ENCODE measurements around the gene CYP2D6. TPM values are rescaled to one million over a fixed set of nuclear protein-coding genes. Genes with fewer than 3 reads are reported as not detected.

Gene CYP2D6
- total and polyA plus RNA-seq, 2 of the 8 experiments (the other 6 are each of a cell fraction or from before 2014, with no cell fraction given), result 0.93 to 1.7 TPM

- TF ChIP-seq CHD7 (IDR thresholded peaks at IDR 0.05; ENCODE audit: insufficient replicate concordance, low read length) (no peak), POLR2AphosphoS5 (IDR thresholded peaks at IDR 0.05; ENCODE audit: low read depth, low read length) (peak; percentile 88), FOSL1 (IDR thresholded peaks at IDR 0.05; ENCODE audit: insufficient read depth, low read depth, low read length) (no peak), EZH2 (IDR thresholded peaks at IDR 0.05; ENCODE audit: low read depth, low read length, severe bottlenecking) (no peak), CTBP2 (IDR thresholded peaks at IDR 0.05; ENCODE audit: borderline replicate concordance, insufficient read depth, insufficient read length, low read length) (no peak)
- TF ChIP-seq, protein P1, sequence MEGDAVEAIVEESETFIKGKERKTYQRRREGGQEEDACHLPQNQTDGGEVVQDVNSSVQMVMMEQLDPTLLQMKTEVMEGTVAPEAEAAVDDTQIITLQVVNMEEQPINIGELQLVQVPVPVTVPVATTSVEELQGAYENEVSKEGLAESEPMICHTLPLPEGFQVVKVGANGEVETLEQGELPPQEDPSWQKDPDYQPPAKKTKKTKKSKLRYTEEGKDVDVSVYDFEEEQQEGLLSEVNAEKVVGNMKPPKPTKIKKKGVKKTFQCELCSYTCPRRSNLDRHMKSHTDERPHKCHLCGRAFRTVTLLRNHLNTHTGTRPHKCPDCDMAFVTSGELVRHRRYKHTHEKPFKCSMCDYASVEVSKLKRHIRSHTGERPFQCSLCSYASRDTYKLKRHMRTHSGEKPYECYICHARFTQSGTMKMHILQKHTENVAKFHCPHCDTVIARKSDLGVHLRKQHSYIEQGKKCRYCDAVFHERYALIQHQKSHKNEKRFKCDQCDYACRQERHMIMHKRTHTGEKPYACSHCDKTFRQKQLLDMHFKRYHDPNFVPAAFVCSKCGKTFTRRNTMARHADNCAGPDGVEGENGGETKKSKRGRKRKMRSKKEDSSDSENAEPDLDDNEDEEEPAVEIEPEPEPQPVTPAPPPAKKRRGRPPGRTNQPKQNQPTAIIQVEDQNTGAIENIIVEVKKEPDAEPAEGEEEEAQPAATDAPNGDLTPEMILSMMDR (IDR thresholded peaks at IDR 0.05; ENCODE audit: control extremely low read depth in 1 of 3, insufficient read depth in 1 of 3, low read depth in 1 of 3, low read length in 3 of 3), result no peak
Observed at GRCh38 chr22:42079319-42080251, 51.0 kb downstream of the CYP2D6 start, which contains the start of gene SMDT1 (continued).

All from H1 (cell line).